GM21737 (cell line): ENCODE measurements around the gene GABARAPL2.
"Not testable (repeated sequence)": the region's sequence is repeated elsewhere in the genome, so short reads cannot be mapped to it uniquely, and the experiment has no call there.

Experiments
- ATAC-seq: cut with Tn5 transposase; IDR thresholded peaks from one replicate; pipeline ENCODE4 v1.9.1; 2021; ENCODE audit warnings: mild to moderate bottlenecking, moderate library complexity; ENCODE audit not compliant: unreplicated experiment

The GABARAPL2 gene

GRCh38 chr16:75590920-75591843 is 25.0 kb downstream of the GABARAPL2 start:
- ATAC-seq, result no peak

DNA sequence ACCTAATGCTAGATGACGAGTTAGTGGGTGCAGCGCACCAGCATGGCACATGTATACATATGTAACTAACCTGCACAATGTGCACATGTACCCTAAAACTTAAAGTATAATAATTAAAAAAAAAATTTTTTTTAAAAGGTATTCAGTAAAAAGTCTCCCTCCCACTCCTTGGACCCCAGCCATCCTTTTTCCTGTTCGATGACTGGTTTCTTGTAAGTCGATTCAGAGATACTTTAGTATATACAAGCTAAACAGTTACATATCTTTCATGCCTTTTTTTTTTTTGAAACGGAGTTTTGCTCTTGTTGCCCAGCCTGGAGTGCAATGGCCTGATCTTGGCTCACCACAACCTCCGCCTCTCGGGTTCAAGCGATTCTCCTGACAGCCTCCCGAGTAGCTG is 25.7 kb downstream of the GABARAPL2 start:
- not testable (repeated sequence) for ATAC-seq

GRCh38 chr16:75593308-75593707 is 27.1 kb downstream of the GABARAPL2 start:
- no peak for ATAC-seq

DNA sequence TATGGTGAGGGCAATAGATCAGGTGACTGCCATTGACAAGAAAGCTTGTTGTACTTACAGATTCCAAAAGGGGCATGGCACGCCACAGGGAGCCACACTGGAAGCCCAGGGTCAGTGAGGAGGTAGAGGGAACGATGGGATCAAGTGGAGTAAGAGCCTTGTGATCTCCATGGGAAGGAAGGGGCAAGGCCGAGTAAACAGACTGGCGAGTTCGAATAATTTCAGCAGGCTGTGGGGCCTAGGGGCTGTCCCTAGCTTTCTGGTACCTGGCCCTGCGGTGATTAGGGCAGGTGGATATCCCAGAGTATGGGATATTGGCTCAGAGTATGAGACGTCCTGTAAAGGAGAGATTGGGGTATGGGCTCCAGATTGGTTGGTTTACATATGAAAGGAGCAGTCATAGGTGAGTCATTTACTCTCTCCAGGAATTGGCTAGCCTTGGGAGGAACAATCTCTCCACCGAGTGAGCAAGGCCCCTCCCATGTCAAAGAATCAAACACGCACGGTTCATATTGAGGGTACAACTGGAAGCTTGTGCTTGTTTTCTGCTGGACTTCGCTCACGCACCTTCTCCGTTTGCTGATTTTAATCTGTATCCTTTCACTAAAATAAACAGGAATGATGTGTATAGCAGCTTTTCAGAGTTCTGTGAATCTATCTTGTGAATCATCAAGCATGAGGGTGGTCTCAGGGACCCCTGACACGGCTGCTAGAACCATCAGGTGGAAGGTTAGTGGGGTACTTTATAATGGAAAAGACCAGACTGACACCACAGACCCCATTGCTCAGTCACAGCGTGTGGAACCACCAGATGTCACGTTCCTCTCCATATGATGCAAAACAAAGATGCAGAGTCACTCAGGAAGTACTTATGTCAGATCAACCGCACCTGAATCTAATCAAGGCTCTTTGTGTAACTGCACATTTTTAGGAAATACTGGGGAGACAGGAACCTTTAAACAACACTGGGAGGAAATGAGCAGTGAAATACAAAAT is 27.9 kb downstream of the GABARAPL2 start:
- ATAC-seq, result no peak

DNA sequence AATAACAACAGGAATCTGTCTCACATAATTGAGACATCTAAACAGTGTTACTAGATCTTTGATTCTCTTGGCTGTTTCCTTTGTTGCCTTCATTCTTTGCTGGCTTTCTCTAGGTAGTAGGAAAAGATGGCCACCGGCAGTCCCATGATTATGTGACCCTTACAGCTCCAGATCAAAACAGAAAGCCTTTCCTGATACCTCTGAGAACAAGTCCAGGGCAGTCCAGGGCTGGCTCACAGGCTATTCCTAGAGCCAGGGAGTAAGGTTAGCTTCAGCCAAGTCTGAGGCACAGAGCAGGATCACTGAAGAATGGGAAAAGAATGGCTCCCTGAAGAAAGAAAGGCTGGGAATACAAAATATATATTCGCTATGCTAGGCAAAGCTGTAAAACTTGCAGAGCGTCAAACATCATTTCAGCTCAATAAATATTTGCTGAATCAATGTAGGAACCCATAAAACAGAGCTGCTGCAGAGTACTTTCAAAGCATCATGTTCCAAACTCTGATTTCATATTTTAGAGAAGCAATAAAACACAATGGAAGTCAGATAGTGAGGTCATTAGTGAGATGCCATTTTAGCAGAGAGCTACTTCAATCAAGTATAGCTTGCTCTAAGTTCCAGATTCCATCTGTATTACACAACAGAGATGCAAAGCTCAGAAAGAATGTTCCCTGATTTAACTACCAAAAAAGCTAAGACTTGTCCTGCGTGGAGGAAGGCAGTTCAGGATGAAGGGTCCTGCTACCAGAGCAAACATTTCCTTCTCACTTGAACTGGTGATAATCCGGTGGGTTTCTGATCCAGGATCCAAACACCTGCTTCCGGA is 33.5 kb downstream of the GABARAPL2 start:
- ATAC-seq, result no peak

DNA sequence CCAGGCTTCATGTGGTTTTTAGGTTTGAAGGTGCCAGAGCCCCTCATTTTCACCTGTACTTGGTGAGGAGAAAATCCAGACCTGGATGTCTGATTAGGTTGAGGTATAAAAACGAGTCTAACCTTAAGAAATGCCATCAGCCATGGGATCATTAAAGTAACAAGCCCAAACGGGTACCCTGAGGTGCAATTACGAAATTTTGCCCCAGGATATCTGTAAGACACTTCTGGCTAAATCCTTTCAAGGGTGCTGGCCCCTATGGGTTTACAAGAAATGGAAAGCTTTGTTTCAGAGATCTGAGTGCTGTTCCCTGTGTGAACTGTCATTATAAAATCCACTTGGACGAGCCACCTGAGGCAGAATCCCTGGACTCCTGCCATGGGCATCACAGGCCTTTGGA is 37.1 kb downstream of the GABARAPL2 start:
- no peak for ATAC-seq

GRCh38 chr16:75606507-75606906 is 40.3 kb downstream of the GABARAPL2 start:
- no peak for ATAC-seq

DNA sequence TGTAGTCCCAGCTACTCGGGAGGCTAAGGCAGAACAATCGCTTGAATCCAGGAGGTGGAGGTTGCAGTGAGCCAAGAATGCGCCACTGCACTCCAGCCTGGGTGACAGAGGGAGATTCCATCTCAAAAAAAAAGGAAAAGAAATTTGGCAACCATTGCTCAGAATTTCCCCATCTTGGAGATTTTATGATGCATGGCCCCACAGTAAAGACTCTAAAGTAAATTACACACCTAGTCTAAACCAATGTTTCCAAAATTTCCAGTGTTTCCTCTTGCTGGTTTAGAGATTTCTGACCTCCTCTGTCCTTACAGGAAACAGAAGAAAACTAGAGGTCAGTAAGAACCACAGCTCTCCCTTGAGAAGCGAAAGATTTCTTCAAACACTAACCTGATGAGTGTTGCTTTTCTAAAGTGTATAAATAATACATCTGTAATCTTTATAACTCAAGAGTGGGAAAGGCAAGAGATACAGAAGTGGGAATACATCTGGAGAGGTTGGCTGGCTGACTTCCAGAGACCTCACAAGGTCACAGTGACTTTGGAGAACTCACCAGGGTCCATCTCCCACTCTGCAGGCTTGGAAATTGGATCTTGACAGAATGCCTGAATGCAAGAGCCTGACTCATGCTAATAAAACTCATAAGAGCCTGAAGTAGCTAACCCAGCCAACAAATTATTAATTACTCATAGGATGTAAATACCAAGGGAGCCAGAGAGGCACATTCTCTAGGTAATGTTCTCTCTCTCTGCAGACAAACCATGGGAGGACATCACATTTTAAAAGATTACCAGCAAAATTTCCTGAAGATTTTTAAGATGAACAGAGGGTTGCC is 48.1 kb downstream of the GABARAPL2 start:
- no peak for ATAC-seq

- ATAC-seq, result no peak
These were observed 49.4 kb downstream of the GABARAPL2 start for GRCh38 chr16:75615619-75616018.

GRCh38 chr16:75616521-75617010 is 50.4 kb downstream of the GABARAPL2 start:
- ATAC-seq, result no peak

DNA sequence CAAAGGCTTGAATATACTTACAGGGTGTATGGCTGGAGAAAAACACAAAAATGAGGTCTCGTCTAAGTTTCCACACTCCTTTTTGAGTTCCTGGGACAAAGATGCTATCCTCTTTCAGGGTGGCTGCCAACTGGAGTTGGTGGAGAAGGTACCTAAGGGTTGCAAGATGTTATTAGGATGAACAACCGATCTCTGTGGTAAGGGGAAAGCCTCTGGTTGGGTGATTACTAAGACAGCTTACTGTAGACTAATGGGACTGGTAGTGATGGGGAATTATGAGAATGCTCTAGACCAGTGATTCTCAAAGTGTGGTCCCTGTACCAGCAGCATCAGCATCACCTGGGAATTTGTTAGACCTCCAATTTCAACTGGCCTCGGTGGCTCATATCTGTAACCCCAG is 50.9 kb downstream of the GABARAPL2 start:
- ATAC-seq, result no peak

- ATAC-seq, result no peak
These were observed 52.6 kb downstream of the GABARAPL2 start for GRCh38 chr16:75618780-75619179.

DNA sequence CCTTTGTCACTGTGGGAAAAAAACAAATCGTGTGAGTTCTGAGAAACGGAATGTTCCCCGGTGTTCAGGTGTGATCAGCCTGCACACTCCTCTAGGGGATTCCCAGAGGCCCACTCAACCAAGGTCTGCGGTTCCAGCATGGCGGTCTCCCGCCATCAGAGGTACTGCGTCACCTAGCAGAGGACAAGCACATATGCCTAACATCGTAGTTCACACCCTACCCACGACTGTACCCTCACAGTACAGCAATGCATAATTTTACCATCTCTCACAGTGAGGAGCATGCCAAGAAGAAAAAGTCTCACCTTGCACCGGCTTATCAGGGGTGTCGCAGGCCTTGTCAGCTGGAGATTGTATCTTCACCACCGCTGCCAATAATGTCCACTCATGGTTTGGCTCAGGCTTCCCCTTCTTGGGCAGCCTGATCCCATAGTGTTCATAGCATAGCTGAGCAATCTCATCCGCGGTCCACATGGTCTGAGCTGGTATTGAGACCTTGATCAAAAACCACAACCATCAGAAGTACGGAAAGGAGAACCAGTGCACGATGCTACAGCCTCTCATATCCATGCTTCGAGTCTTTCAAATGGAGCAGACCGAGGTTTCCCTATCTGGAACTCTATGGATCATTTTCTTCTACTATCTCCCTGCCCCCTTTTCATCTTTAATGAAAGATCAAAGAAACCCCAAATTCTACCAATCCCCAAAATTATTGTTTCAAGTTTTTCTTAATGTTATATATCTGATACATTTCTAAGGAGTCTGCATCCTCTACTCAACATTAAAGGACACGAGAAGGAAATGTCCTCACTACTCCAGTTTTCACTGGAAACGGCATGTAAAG is 54.4 kb downstream of the GABARAPL2 start:
- ATAC-seq, result no peak

- ATAC-seq, result no peak
These were observed 54.9 kb downstream of the GABARAPL2 start for GRCh38 chr16:75621170-75621477.

- peak; percentile 96 for ATAC-seq
These were observed 56.8 kb downstream of the GABARAPL2 start, which contains the start of gene ADAT1 for GRCh38 chr16:75622761-75623605. ADAT1 (minus strand) TSS chr16:75623281; CDS start chr16:75620799, 2,482 bp downstream.

DNA sequence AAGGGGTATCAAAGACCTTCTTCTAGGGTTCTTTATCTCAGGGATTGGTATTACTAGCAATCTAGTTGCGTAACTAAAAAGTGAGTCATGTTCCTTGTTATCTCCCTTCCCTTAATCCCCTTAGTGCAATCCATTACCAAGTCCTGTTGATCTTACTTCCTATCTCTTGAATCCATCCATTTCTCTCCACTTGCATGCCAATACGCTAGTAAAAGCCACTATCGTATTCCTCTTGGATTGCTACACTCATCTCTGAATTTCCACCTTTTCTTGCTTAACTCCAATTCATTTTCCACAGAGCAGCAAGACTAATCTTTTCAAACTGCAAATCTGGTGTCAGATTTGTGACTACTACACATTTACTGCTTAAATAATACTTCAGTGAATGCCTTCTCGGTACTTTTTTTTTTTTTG is 58.7 kb downstream of the GABARAPL2 start:
- no peak for ATAC-seq

GRCh38 chr16:75626806-75627205 is 60.6 kb downstream of the GABARAPL2 start:
- ATAC-seq, result no peak
